ENCODE results near the gene RSPH3. TPM values are rescaled to one million over a fixed set of nuclear protein-coding genes. Genes with fewer than 3 reads are reported as not detected.
"Not testable (repeated sequence)": the region's sequence is repeated elsewhere in the genome, so short reads cannot be mapped to it uniquely, and the experiment has no call there.

Gene RSPH3
- total RNA-seq, 1 donor from 2014 or later = 1.5 TPM

GRCh38 chr6:158977382-158977781, 22.6 kb downstream of the RSPH3 start:
- no peak for DNase-seq (ENCODE audit: low read depth, low spot score)

DNA sequence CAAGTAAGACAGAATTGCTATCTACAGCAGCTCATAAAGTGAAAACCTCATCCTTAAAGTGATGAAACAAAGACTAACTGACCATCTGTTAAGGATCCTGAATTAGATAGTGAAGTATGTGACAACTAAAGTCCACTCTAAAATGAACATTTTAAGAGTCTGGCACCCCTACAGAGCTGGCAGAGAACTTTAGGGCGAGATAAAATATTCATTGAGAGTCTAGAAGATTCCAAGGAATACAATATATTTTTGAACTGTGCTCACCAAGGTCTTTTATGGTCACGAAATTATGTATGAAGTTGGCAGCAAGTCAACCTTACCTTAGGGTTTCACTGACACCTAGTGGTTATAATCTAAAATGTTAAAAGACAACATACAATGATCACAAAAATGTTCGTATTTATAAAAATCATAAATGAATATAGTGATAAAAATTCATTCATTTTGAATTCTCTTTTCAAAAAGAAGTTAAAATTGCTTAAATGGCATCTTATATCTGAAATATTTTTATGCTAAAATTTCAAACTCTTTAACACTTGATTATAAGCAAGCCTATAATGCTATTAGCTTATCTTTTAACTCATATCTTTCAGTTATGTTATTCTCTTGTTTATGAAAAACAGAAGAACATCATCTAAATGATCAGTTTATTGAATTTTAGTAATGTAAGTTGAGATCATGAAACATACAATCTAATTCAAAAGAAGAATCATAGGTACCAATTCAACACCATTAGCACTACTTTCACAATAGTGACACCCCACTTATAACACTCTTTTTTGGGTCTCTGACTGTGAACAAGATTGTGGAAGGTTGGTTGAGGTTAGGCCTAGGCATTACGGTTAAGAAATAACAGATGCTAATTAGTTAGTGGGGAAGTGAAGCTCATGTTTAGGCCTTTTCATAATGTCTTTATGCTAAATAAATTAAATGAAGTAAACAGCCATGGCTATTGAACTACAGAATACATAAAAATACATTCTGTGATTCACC, 27.5 kb downstream of the RSPH3 start:
- DNase-seq (ENCODE audit: low read depth, low spot score) = peak; percentile 8

- no peak for DNase-seq (ENCODE audit: low read depth, low spot score)
Observed at GRCh38 chr6:158970640-158971275, 29.2 kb downstream of the RSPH3 start.

DNA sequence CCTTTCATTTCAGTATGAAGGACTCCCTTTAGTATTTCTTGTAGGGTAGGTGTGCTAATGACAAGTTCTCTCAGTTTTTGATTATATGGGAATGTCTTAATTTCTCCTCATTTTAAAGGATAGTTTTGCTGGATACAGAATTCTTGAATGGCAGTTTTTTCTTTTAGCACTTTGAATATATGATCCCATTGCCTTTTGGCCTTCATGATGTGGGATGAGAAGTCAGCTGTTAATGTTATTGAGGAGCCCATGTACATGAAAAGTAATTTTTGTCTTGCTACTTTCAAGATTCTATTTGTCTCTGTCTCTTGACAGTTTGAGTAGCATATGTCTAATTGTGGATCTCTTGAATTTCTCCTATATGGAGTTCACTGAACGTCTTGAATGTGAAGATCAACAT, 30.9 kb downstream of the RSPH3 start:
- no peak for DNase-seq (ENCODE audit: low read depth, low spot score)

DNA sequence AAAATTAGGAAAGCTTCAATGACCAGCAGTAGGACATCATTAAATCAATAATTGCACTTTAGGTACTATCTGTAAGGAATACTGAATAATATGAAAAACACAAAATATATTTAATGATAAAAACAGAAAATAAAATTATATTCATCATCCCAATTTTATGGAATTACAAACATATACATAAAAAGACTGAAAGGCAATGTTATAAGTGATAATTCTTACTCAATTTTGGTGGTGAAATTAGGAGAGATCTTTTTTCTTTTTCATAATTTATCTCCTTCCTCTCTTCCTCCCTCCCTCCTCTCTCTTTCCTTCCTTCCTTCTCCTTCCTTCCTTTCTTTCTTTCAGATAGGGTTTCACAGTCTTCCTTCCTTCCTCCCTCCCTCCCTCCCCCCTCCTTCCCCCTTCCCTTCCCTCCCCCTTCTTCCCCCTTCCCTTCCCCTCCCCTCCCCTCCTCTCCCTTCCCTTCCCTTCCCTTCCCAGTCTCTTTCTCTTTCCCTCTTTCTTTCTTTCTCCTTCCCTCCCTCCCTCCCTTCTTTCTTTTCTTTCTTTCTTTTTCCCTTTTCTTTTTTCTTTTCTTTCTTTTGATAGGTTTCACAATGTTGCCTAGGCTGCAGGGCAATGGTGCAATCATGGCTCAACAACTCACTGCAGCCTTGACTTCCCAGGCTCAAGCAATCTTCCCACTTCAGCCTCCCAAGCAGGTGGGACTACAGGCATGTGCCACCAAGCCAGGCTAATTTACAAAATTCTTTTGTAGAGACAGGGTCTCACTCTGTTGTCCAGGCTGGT, 36.8 kb downstream of the RSPH3 start:
- DNase-seq (ENCODE audit: low read depth, low spot score) = no peak

DNA sequence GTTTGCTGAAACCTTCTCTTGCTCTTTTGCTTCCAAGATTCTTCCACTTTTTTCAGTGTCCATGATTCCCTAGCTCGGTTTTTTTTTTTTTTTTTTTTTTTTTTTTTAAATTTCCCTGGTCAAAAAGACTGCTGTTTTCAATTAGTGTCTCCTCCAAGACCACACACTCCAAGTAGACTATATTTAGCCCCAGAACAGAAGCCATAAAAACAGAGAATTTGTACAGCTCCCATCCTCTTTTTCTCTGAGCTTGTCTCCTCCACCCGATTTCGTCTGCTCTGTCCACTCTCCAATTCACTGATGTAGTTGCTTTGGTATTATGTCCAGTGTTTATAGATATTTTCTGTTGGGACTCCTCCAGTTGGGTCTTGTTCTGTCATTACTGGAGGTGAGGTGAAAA, 37.6 kb downstream of the RSPH3 start:
- no peak for DNase-seq (ENCODE audit: low read depth, low spot score)

DNA sequence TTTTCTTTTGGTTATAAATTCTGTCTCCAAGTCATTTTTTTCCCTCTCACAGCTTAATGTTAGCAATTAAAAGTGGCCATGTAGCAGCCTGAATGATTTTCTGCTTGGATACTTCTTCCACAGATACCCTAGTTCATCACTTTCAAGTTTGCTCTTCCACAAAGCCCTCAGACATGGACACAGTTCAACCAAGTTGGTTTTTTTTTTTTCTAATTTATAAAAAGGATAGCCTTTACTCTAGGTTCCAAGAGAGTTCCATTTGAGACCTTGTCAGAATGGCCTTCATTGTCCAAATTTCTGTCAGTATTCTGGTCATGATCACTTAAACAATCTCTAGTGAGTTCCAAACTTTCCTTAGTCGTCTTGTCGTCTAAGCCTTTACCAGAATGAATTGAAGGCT, 40.0 kb downstream of the RSPH3 start:
- no peak for DNase-seq (ENCODE audit: low read depth, low spot score)

- DNase-seq (ENCODE audit: low read depth, low spot score) = no peak
Observed at GRCh38 chr6:158959552-158959951, 40.5 kb downstream of the RSPH3 start.

- DNase-seq (ENCODE audit: low read depth, low spot score) = no peak
Observed at GRCh38 chr6:158958504-158959386, 41.3 kb downstream of the RSPH3 start.

DNA sequence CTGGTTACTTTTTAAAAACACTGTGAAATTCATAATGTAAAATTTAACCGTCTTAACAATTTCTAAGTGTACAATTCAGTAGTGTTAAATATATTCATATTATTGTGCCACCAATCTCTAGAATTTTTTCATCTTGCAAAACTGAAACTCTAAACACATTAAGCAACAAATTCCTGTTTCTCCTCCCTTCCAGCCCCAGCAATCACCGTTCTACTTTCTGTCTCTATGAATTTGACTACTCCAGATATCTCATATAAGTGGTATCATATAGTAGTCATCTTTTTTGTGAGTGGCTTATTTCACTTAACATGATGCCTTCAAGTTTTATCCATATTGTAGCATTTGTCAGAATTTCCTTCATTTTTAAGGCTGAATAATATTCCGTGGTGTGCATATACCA, 44.7 kb downstream of the RSPH3 start:
- no peak for DNase-seq (ENCODE audit: low read depth, low spot score)

GRCh38 chr6:158954753-158955152, 45.2 kb downstream of the RSPH3 start:
- no peak for DNase-seq (ENCODE audit: low read depth, low spot score)

DNA sequence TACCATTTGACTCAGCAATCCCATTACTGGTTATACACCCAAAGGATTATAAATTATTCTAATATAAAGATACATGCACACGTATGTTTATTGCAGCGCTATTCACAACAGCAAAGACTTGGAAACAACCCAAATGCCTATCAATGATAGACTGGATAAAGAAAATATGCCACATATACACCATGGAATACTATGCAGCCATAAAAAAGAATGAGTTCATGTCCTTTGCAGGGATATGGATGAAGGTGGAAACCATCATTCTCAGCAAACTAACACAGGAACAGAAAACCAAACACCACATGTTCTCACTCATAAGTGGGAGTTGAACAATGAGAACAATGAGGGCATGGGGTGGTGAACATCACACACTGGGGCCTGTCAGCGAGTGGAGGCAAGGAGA, 48.0 kb downstream of the RSPH3 start:
- not testable (repeated sequence) for DNase-seq (ENCODE audit: low read depth, low spot score)

- DNase-seq (ENCODE audit: low read depth, low spot score) = not testable (repeated sequence)
Observed at GRCh38 chr6:158951565-158951964, 48.4 kb downstream of the RSPH3 start.

- DNase-seq (ENCODE audit: low read depth, low spot score) = no peak
Observed at GRCh38 chr6:158947284-158947683, 52.7 kb downstream of the RSPH3 start.

GRCh38 chr6:158943380-158944032, 56.5 kb downstream of the RSPH3 start:
- DNase-seq (ENCODE audit: low read depth, low spot score) = no peak

DNA sequence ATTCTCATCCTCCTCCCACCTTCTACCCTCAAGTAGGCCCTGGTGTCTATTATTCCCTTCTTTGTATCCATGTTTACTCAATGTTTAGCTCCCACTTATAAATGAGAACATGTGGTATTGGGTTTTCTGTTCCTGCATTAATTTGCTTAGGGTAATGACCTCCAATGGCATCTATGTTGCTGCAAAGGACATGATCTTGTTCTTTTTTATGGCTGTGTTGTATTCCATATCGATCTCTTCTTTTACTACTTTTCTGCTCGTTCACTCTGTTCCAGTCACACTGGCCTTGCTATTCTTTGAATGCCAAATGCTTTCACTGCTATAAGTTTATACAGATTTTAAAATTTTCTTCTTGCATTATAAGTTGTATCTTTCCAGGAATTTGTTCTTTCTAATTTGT, 57.7 kb downstream of the RSPH3 start:
- DNase-seq (ENCODE audit: low read depth, low spot score) = no peak

DNA sequence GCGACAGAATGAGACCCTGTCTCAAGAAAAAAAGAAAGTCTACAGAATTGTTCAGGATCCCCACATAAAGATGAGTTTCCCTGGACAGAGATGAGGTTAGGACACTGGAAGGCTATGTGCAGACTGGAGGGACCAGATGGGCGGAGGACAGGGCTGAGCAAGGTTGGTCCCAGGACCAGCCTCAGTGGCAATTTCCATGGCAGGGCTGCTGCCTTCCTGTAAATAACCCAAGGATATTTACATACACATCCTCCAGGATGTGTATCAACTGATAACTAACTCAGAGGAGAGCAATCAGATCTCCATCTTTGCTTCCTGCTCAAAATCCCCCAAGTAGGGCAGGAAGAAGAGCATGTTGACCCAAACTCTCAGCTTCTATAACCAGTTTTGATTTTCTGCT, 58.8 kb downstream of the RSPH3 start:
- no peak for DNase-seq (ENCODE audit: low read depth, low spot score)

DNA sequence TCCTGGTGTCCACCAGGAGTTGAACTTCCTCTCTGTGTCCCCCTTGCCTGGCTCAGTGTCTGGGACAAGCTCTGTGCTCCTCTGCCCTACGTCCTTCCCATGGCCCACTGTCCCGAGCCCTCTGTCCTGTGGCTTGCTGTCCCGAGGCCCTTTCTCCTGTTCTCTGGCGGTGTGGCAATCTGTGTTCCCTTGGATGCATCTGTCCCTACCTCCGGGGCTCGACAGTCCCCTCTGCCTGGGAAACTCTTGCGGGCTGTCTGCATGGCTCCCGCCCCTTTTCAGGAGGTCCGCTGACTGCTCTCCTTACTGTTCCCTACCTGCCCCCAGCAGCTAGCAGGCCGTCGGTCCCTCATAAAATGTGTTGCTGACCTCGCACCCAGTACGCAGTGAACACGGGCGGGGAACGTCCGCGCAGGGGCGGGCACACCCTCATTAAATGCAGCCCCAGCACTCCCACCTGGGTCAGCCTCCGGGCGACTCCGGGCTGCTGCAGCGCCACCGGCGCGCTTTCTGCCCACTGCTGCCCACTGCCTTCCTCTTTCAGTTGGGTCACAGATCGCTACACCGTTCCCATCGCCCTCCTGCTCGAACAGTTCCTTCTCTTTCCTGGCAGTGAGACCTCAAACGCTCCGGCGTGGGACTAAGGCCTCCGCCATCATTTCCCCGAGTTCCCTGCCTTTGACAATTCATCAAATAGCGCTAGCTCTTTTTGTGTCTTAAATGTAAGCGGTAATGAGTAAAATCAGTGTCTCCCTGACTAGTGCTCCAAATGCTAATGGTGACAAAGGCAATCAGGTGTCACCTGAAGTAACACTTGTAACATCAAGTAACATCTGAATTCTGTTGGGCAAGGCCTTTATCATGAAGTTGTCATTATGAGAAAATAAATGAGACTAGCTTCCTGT, 60.5 kb downstream of the RSPH3 start:
- no peak for DNase-seq (ENCODE audit: low read depth, low spot score)

DNA sequence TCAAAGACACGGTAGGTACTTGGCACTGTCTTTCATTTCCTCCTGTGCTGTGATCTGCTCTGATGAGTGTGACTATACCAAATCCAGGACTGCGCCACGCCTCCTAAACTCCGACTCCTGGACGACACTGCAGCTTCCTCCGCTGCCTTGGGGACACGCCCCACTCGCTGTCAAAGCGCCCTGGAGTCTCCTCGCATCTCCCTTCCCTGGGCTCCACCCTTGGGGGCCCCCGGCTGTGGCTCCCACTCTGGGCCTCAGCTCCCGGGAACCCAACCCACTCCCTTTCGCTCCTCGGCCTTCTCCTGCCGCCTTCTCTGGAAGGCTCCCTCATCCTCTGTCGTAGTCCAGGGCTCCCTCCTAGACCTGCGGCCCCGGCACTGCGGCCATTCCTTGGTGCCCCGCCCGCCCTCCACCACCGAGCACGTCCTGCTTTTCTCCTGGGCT, 61.2 kb downstream of the RSPH3 start:
- DNase-seq (ENCODE audit: low read depth, low spot score) = no peak
